NOMO-1 treated with DMSO at 0.1 percent for 48 hours (cell line): ENCODE measurements around the gene MRPS22.
"Not testable (repeated sequence)": the region's sequence is repeated elsewhere in the genome, so short reads cannot be mapped to it uniquely, and the experiment has no call there.

Experiments
- DNase-seq: peaks from one replicate; lab custom pipeline; 2025; ENCODE audit not compliant: unreplicated experiment; lab: John Stamatoyannopoulos, UW

Gene MRPS22

DNA sequence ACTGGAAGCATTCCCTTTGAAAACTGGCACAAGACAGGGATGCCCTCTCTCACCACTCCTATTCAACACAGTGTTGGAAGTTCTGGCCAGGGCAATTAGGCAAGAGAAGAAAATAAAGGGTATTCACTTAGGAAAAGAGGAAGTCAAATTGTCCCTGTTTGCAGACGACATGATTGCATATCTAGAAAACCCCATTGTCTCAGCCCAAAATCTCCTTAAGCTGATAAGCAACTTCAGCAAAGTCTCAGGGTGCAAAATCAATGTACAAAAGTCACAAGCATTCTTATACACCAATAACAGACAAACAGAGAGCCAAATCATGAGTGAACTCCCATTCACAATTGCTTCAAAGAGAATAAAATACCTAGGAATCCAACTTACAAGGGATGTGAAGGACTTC, 9.1 kb upstream of the MRPS22 start:
- DNase-seq = not testable (repeated sequence)

DNA sequence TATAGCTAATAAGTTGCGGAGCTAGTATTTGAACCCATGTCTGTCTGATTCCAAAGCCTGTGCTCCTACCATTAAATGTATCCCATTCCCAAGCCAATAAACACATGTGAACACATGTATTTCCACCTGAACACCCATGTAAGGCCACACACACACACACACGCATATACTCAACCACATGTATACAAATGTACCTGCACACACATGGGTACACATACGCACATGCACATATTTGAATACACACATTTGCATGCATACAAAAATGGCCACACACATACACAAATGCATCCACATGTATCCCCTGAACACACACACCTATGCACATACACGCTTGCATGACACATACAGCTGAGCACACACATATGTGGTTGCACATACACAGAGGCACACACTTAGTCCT, 5.4 kb upstream of the MRPS22 start:
- no peak for DNase-seq

DNA sequence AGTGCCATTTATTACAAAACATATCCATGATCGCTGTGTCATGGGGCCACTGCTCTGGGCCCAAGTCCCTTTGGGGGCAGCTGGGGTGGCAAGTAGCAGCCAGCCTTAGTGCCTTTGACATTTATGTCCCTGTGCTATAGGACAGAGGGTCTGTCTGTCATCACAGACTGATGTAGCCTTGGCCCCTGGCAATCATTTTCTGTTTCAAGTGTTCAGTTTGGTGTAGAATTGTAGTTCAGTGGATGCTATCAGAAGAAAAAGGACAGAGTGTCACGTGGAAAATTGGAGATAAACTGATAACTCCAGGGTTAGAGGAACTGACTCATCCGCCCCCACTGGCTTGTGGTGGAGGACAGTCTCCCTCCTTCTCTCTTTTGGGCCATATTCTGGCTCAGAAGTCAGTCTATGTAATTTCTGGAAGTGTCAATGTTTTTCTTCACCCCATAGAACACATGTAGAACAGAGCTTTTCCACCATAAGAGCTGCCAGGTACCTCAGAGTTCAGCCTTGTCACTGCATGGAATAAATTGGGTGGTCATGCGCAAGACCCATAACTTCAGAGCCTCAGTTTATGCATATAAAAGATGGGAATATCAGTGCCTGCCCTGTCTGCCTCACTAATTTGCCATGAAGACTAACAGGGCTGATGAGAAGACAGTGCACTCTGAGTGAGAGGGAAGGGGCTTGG, 4.5 kb upstream of the MRPS22 start:
- DNase-seq = peak; percentile 24

DNA sequence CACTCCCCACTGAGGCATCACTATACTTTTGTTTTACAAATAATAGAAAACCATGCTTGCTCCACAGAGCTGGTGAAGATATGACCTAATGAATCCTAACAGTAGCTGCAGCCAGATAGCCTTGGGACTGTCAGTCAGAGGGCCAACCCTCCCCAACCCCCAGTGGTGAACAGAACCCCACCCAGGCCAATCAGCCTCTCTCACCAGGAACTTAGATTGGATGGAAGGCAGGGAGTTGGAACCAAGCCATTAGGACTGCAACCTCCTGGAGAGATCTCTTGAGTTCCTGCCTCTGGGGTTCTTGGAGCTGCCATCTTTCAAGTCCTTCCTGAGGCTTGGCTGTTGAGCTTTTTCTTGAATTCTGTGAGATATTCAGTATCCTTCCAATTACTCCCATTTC, 3.0 kb upstream of the MRPS22 start:
- no peak for DNase-seq

DNA sequence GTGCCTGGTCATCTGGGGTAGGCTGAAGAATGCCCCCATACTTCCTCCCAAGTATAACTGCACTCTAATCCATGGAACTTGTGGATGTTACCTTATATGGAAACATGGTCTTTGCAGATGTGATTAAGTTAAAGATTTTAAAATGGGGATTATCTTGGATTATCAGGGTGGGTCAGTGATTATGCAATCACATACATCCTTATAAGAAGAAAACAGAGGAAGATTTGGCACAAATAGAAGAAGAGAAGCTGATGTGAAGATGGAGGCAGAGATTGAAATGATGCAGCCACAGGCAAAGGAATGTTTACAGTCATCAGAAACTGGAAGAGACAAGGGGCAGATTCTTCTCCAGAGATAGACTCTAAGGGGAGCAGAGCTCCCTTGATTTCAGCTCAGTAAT, 1.8 kb upstream of the MRPS22 start:
- no peak for DNase-seq

DNA sequence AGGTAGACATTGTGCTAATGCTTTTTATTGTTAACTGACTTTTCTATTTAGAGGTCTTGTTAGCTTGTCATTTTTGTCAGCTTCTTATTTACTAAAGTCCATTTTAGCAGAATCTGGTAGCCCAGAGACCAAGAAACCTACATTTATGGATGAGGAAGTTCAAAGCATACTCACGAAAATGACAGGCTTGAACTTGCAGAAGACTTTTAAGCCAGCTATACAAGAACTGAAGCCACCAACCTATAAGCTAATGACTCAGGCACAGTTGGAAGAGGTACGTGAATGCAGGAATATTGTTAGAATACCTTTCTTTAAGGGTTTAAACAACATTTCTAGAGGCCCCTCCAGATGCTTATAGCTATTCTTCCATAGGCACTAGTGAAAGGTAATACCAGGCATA, 3.0 kb downstream of the MRPS22 start:
- no peak for DNase-seq

DNA sequence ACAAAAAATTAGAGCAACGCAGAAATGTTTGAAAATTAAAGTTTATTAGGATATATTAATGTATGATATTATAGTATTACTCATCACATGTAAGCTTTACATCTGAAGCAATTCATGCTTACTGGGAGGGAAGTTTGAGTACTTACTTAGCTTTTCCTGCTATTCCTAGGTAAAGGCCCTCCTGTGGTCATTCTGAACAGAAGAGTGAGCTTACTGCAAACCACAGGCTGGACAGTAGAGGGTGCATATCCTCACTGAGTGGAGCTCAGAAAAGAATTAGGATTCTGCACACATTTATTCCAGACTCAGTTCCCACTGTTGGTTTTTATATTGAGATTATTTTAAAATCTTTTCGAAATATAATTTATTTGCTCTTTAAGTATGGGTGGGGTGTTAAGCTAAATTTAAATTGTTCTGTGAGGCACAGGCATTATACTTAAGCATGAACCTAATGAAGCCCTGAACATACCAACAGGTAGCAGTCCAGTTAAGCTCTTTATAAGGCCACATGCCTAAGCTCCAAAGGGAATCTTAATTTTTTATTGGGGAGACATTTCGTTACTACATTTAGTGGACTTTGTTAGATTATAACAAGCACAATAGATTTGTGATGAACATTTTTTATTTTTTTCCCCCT, 10.2 kb downstream of the MRPS22 start:
- peak; percentile 17 for DNase-seq

DNA sequence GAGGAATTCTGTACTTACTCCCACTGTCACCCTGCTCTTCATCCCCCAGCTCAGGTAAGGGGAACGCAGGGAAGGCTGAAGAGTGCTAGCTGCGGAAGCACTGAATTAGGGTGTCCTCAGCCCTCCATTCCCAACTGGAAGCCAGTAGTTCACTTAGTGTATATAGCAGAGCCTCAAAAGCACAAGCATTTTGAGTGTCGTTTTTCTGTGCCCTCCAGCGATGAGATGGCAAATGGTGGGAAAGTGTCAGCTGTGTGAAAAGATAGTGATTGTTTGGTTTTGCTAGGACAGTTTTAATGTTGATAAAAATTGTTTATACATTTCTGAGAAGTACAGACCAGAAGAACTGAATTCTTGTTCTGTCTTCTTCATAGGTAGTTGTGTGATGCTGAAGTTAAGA, 10.8 kb downstream of the MRPS22 start:
- no peak for DNase-seq

DNA sequence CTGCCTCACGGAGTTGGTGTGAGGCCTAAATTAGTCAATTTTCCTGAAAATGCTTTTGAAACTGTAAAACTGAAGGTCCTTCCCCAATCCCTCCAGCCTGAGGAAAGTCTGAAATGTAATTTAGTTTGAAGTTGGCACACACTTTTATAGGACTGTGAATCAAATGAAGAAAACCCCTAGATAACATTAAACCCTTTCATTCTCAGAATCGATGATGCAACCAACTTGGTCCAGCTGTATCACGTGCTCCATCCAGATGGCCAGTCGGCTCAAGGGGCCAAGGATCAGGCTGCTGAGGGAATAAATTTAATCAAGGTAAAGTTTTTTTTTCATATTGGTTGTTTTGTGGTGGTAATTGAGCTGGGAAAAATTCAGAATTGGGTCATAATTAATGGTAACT, 11.7 kb downstream of the MRPS22 start:
- DNase-seq = no peak

DNA sequence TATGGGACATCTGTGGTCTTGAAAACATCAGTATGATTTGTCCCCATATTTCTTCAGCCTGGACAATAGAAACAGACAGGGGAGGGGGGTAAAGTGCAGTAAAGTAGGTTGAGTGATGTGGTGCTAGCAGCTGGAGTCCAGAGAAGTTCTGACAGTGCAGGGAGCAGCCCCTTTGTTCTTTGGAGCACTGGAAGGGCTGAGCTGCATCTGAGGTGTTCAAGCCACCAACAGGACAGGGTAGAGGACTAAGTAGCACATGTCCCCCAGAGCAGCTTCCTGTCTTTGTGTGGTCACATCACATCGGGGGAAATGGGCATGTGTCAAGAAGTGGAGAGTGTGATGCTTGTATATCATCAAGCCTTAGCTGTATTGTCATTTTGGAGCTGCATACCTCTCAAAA, 12.1 kb downstream of the MRPS22 start:
- DNase-seq = no peak

DNA sequence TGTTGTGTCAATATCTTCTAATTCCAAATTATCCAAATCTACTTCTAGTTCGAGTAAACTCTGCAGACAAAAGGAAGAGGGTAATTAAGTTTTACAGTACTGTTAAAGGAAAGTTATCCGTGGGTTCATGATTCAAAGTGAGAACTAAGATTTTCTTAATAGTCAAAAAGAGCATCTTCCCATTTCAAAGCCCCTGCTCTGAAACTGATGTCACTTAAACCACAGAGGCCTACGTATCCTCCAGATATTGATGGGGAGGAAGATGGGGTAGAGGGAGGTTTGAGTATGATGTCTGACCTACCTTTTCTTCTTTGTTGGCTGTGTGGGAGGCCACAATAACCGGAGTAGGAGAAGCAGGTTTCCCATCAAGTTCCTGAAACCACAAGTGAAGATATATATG, 14.1 kb downstream of the MRPS22 start:
- DNase-seq = no peak

DNA sequence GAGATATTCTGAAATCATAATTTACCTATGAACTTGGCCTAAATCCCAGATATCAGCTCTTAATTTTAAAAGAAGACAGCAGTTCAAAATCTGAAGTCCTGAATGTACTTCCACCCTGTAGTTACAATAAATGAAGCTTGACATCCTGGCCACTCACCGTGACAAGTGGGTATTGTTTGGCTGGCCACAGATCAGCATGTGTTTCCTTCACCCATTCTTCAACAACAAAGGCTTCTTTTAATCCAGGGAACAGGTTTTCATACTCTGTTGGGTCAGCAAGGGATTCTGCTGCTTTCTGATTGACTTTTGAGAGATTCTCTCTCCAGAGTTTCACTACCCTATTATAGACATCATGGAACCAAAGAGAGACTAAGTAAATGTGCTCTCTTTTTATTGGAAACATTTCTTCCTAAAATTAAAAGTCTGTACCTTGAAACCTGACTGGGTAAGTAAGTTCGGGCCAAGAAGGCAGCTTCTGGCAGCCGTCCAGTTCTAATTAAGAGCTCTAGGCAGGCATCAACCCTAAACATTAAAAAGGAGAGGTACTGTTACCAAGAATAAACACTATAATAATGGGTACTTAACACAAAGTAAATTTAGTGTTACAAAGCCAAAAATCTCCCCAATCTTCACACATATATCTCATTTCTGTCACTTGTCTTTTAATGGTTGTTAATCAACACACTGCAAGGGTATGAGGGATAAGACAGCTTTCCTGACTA, 15.2 kb downstream of the MRPS22 start:
- DNase-seq = no peak

DNA sequence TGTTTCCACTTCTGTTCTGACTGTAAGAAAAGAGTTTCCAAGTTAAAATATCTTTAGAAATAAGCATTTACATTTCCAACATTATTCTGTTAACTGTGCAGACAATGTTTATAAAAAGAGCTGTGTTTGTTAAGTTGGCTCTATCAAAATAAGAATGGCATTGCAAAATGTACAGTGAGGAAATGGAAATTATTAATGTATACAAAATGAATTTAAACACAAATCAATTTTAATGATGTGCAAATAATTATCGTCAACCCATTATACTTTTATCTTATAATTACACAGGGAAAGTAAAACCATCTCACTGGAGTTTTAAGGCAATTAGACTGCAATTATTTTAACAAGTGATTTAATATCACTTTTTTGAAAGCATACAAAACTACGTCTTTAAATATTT, 17.5 kb downstream of the MRPS22 start:
- no peak for DNase-seq

DNA sequence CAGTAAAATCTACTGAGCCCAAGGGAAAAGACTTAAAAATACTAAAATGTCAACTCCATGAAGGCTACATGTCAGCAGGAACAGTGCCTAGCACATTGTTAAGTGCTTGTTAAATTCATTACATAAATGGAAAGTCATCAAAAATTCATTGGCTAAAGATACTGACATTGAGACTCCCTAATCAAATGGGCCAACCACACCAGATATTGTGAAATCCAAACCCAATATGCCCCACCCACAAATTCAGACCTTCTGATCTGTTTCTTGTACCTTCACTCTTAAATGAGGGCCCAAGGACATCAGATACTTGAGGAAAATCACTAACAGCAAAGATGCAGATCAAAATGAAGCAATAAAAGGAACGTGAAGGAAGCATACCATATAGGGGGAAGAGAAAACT, 20.7 kb downstream of the MRPS22 start:
- DNase-seq = no peak

DNA sequence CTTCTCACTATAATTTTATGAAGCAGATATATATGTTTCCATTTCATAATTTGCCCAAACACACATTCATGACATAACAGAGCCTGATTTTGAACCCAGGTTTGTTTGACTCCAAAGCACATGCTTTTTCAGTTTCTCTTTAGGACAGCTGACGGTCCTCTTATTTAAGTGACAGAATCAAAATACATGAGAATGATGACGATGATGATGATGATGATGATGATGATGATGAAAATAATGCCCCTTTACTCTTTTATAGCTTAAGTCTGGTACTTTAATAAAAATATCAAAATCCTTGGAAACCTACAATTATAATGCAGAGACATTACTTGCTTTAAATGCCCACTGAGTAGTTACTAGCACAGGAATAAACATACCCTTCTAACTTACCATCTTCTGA, 30.3 kb downstream of the MRPS22 start:
- no peak for DNase-seq

DNA sequence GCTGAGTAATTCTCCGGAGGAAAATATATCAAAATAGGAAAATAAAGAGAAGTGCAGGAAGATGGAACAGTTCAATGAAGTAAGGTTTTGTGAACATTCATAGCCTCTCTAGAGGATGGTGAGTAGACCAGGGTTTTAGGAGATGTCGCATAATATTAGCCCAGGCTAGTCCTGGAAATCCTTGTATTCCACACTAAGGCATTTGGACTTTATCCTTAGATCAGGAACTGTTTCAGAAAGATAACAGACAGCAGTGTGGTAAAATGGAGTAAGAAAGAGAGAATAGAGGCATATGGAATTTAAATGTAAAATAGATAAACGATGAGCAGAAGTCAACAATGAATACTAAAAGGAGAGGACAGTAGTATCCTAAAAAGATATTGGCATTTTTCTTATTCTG, 33.6 kb downstream of the MRPS22 start:
- DNase-seq = no peak

DNA sequence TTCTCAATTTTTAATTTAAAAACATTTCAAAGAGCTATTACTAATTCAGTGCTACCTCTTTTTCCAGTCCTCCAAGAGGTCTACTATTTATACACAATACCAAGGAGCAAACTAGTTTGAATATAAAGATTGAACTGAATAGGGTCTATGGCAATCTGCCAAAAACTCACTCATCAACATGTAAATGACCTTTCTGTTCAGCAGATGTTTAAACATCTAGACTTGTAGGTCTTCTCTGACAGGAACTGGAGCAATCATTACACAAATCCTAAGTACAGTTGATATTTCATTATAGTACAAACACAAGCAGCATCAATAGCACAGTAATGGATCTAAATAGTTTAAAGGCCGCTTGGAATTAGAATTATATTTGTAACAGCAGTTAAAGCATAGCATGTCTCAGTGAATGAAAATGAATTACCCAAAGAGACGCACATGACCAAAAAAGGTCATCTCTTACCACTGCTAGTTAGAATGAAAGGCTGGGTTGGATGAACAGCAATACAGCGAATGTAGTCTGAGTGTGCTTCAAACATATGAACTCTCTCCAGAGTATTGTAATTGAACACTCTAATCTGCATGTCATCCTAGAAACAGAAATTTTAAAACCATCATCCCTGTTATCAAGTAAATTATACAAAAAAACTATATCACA, 34.9 kb downstream of the MRPS22 start:
- DNase-seq = no peak

DNA sequence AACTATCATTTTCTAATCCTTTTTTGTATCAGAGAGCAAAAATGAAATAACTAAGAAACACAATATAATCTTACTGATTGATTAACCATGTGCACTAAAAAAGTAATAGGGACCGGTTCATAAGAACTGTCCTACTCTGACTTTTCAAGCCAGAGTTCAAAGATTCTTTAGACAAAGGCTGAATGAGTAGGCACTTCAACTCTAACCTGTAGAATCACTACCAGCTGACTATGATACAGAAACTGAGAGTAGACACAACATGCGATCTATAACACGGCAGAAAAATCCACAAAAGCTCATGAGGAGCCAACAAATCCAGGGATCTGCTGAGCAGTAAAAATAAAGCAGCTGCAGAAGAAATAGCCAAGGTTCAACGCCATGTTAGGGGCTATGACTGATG, 36.8 kb downstream of the MRPS22 start:
- DNase-seq = no peak

DNA sequence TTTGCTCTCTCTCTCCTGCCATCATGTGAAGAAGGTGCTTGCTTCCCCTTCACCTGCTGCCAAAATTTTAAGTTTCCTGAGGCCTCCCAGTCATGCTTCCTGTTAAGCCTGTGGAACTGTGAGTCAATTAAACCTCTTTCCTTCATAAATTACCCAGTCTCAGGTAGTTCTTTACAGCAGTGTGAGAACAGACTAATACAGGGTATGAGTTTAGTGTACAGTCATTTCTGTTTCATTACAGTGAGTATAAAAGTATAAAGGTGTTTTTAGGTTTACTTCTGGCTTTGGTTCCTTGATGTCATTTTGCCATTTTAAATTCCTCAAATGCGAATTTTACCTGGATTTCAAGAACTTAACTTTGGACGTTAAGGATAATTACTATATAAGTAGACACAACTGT, 38.5 kb downstream of the MRPS22 start:
- DNase-seq = not testable (repeated sequence)

DNA sequence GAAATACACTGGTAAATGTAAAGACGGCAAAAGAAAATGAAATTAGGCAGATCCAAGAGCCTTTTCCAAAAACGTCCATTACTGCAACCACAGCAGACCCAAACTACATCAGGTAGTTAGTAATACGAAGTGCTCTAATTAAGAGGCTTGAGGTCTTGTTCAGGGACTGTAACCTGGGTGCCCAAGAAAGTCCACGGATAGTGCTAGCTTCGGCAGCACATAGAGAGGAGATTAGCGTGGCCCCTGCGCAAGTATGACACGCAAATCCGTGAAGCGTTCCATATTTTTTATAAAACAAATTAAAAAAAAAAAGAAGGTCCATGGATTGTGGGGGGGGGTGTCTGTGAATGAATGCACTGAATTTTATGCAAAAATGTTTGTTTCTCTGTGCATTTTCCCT, 44.3 kb downstream of the MRPS22 start:
- DNase-seq = no peak

DNA sequence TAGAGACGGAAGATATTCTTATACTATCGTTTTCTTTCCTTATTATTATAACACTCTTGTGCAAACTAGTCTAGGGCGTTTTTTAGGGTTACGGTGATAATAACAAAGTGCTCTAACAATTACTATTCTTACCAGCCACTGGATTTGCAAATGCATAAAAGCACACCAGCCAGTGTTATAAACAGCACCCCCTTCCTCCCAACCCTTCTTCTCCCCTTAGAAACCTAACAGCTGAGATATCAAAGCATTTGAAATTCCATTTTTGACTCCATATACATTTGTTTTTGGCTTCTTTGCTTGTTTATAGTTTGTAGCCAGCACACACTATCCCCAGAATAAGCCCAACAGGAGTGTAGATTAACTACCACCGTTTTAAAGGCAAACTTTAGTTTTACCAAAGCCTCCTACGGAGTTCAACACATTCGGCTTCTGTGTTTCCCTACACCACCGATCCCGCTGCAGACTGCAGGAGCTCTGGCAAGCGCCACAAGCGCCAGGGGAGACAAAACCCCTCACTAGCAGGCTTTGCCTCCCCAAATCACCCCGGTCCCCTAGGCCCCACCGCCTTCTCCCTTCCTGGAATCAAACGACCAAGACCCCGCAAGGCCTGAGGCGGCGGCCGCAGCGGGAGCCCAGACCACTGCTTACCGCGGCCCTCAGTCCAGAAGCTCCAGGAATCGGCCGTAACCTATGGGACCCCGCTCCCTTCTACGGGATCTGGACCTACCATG, 45.2 kb downstream of the MRPS22 start:
- peak; percentile 50 for DNase-seq
